Fibroblast of villous mesenchyme (primary cell): ENCODE data around the gene ARMC5. TPM values are rescaled to one million over a fixed set of nuclear protein-coding genes. Genes with fewer than 3 reads are reported as not detected.
A peak's percentile ranks its signal among the peaks of the same experiment; 100 is the strongest.
"Not testable (repeated sequence)": the region's sequence is repeated elsewhere in the genome, so short reads cannot be mapped to it uniquely, and the experiment has no call there.

Experiments used
- DNase-seq: peaks from one replicate; pipeline ENCODE4 v3.0.0-alpha.2; 2010; ENCODE audit warnings: low read depth
- H3K4me3 ChIP-seq: 2 replicates; pipeline ENCODE4 v1.5.1; 2011; ENCODE audit warnings: low read depth, mild to moderate bottlenecking, low read length
- total RNA-seq: library from RNA; depleted of rRNA; stranded (reverse); fragments of >200 nt; gene quantifications from 2 replicates; pipeline ENCODE4 v1.2.3, GENCODE V29; 2012
- TF ChIP-seq, protein P1 (sequence below): IDR thresholded peaks from 2 replicates; pipeline ENCODE4 v1.5.1; 2012; ENCODE audit warnings: low read depth, mild to moderate bottlenecking, low read length; ENCODE audit not compliant: insufficient read depth

The ARMC5 gene
- total RNA-seq, 1 donor = 8.6 TPM

DNA sequence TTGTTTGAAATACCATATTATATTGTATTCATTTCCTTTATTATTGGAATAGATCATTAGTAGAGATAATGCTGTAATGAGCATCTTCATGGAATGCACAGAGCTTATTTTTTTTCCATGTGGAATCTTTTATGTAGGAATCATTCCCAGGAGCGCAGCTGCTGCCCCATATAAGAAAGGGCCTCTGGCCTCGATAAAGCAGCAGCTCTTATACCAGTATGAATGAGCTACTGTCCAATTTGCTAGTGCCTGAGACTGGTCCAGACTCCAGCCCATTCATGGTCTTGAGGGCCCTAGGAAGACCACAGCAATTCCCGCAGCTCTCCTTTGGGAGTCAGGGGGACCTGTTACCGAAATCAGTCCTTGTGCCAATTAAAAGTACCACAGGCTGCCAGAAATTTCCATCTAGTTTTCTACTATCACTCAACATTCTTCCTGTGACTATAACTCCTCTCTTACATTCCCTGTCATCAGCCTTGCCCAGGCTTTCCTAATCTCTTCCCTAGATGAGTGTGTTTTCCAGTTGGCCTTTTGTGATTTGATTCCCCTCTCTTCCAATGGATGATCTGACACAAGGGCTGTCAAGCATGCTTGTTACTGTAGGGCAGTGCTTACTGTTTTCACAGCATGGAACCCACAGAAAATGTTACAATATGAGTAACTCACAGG, 18.7 kb upstream of the ARMC5 start:
- no peak for DNase-seq
- H3K4me3 ChIP-seq = no peak overlapping the region
- TF ChIP-seq, protein P1, sequence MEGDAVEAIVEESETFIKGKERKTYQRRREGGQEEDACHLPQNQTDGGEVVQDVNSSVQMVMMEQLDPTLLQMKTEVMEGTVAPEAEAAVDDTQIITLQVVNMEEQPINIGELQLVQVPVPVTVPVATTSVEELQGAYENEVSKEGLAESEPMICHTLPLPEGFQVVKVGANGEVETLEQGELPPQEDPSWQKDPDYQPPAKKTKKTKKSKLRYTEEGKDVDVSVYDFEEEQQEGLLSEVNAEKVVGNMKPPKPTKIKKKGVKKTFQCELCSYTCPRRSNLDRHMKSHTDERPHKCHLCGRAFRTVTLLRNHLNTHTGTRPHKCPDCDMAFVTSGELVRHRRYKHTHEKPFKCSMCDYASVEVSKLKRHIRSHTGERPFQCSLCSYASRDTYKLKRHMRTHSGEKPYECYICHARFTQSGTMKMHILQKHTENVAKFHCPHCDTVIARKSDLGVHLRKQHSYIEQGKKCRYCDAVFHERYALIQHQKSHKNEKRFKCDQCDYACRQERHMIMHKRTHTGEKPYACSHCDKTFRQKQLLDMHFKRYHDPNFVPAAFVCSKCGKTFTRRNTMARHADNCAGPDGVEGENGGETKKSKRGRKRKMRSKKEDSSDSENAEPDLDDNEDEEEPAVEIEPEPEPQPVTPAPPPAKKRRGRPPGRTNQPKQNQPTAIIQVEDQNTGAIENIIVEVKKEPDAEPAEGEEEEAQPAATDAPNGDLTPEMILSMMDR = no peak

DNA sequence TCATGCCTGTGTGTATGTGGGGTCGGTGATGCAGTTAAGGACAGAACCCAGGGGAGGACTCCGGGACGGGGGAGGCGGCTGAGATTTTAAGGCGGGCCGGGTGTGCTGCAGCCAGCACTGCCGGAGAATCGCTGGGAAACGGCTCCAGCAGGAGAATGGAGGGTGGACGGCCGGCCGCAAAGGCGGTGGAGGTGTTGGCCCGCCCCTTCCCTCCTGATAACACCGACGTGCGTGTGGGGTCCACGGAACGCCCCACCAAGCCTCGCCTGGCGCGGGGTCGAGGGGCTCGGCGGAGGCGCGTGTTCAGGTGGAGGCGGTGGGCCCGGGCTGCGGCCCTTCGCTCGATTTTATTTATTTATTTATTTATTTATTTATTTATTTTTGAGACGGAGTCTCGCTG, 17.3 kb upstream of the ARMC5 start:
- H3K4me3 ChIP-seq = peak overlapping the region; percentile 77
- TF ChIP-seq, protein P1 = no peak
- DNase-seq = no peak

DNA sequence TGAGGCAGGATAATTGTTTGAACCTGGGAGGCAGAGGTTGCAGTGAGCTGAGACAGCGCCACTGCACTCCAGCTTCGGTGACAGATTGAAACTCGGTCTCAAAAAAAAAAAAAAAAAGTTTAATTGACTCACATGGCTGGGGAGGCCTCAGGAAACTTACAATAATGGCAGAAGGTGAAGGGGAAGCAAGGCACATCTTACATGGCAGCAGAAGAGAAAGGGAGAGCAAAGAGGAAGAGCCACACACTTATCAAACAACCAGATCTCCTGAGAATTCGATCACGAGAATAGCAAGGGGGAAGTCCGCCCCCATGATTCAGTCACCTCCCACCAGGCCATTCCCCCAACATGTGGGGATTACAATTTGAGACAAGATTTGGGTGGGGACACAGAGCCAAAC, 13.4 kb upstream of the ARMC5 start:
- H3K4me3 ChIP-seq, DNase-seq: not testable (repeated sequence)

DNA sequence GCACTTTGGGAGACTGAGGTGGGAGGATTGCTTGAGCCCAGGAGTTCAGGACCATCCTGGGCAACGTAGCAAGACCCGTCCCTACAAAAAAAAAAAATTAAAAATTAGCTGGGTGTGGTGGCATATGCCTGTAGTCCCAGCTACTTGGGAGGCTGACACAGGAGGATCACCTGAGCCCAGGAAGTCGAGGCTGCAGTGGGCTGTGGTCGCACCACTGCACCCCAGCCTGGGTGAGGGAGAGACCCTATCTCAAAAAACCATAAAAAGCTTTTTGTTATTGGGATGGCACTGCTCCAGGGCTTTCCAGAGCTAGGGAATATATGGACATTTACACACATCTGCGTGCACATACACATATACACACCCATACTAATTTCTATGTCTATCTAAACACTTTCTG, 8.1 kb upstream of the ARMC5 start:
- no peak for DNase-seq
- TF ChIP-seq, protein P1 = no peak
- H3K4me3 ChIP-seq = no peak overlapping the region

DNA sequence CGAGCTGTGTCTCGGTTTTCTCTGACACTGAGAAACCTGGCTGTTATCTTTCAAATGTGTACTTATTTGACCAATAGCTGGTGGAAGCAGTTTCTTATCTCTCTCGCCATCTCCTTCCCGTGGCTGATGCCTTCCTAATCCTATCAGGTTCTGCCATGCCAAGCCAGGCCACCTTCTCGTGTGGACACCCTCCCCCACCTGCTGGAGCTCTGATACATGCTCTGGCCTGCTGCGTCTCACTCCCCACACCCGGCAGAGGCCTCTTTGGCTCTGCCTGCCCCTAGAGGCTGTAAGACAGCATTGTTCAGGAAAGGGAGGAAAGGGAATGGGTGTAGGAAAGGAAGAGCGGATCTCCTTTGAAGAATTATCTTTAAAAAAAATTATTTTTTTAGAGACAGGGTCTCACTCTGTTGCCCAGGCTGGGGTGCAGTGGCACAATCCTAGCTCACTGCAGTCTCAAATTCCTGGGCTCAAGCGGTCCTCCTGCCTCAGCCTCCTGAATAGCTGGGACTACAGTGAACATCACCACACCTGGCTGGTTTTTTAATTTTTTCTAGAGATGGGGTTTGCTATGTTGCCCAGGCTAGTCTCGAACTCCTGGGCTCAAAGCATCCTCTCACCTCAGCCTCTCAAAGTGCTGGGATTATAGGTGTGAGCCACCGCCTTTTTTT, 7.5 kb upstream of the ARMC5 start:
- DNase-seq = peak; percentile 68
- TF ChIP-seq, protein P1 = peak; percentile 75
- H3K4me3 ChIP-seq = no peak overlapping the region

DNA sequence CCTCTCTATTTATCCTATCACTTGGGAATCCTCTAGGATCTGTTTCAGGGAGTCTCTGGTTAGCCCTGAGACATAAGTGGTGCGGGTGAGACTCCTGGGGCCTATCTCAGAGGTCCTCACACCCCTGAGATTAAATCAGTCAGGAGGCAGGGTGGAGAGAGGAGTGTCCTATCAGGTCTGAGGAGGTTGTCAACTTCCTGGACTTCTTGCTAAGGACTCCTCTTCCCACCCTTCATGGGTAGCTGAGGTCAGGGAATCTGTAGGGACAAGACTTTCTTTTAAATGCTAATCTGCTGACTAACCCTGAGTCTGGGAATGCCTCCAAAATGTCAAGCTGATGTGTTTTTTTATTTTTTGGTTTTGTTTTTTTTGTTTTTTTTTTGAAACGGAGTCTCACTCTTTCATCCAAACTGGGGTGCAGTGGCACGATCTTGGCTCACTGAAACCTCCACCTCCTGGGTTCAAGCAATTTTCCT, 6.6 kb upstream of the ARMC5 start:
- H3K4me3 ChIP-seq = no peak overlapping the region
- peak; percentile 91 for DNase-seq
- TF ChIP-seq, protein P1 = no peak

DNA sequence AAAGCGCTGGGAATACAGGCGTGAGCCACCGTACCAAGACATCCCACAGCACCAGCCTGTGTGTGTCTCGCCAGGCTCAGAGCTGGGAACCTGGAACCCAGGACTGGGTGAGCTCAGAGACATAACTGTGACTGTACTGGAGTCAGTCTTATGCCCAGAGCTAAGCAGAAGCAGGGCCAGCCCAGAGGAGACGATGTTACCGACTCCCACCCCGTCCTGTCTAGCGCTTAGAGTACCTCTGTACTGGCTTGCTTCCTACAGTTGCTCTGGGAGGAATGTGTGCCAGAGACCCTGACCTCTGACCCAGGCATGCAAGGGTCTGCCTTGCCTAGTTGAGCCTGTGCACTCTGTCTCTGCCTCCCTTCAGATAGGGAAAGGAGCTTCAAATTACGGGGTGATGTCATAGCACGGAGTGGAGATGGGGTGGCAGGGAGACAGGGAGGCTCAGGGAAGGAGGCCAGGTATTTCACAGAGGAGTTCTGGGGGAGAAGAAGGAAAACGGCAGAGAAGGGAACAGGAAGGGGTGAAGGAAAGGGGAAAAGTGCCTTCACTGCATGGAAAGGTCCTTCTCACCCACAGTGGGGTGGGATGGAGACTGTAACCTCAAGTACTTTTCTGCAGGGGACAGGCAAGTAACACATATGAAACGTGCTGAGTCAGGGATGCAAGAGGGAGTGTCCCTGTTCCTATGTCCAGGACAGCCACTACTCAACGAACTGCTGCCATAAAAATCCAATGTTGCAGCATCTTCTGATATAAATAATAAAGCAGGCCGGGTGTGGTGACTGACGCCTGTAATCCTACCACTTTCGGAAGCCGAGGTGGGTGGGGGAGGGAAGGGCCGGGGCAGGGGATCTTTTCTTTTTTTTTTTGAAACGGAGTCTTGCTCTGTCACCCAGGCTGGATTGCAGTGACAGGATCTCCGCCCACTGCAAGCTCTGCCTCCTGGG, 5.8 kb upstream of the ARMC5 start:
- no peak overlapping the region for H3K4me3 ChIP-seq
- DNase-seq = peak; percentile 68
- TF ChIP-seq, protein P1 = no peak
